ENCODE data around the gene DCXR.

Gene DCXR

GRCh38 chr17:82062984-82063368 is 25.5 kb upstream of the DCXR start:
- DNase-seq (ENCODE audit: low read depth): no peak
- H3K4me3 ChIP-seq (ENCODE audit: low read depth, low read length): no peak overlapping the region
- TF ChIP-seq CTCF (conservative IDR thresholded peaks at IDR 0.05; ENCODE audit: low read depth, low read length): no peak

GRCh38 chr17:82062076-82062983 is 24.8 kb upstream of the DCXR start:
- no peak for TF ChIP-seq CTCF (conservative IDR thresholded peaks at IDR 0.05; ENCODE audit: low read depth, low read length)
- no peak for DNase-seq (ENCODE audit: low read depth)
- no peak overlapping the region for H3K4me3 ChIP-seq (ENCODE audit: low read depth, low read length)

- no peak for DNase-seq (ENCODE audit: low read depth)
- no peak overlapping the region for H3K4me3 ChIP-seq (ENCODE audit: low read depth, low read length)
- TF ChIP-seq CTCF (conservative IDR thresholded peaks at IDR 0.05; ENCODE audit: low read depth, low read length): no peak
Observed at GRCh38 chr17:82061047-82061925, 23.8 kb upstream of the DCXR start.

- no peak overlapping the region for H3K4me3 ChIP-seq (ENCODE audit: low read depth, low read length)
- DNase-seq (ENCODE audit: low read depth): no peak
- no peak for TF ChIP-seq CTCF (conservative IDR thresholded peaks at IDR 0.05; ENCODE audit: low read depth, low read length)
Observed at GRCh38 chr17:82060614-82061013, 23.1 kb upstream of the DCXR start.

GRCh38 chr17:82060001-82060380 is 22.5 kb upstream of the DCXR start:
- DNase-seq (ENCODE audit: low read depth): no peak
- H3K4me3 ChIP-seq (ENCODE audit: low read depth, low read length): no peak overlapping the region
- no peak for TF ChIP-seq CTCF (conservative IDR thresholded peaks at IDR 0.05; ENCODE audit: low read depth, low read length)

- H3K4me3 ChIP-seq (ENCODE audit: low read depth, low read length): no peak overlapping the region
- no peak for DNase-seq (ENCODE audit: low read depth)
- no peak for TF ChIP-seq CTCF (conservative IDR thresholded peaks at IDR 0.05; ENCODE audit: low read depth, low read length)
Observed at GRCh38 chr17:82059272-82060000, 21.9 kb upstream of the DCXR start.

Data from choroid plexus epithelial cell (primary cell).